ENCODE measurements around the gene ZSCAN20.
"Not testable (repeated sequence)": the region's sequence is repeated elsewhere in the genome, so short reads cannot be mapped to it uniquely, and the experiment has no call there.

GRCh38 chr1:33509276-33509675, 36.8 kb downstream of the ZSCAN20 start:
- TF ChIP-seq, protein P1, sequence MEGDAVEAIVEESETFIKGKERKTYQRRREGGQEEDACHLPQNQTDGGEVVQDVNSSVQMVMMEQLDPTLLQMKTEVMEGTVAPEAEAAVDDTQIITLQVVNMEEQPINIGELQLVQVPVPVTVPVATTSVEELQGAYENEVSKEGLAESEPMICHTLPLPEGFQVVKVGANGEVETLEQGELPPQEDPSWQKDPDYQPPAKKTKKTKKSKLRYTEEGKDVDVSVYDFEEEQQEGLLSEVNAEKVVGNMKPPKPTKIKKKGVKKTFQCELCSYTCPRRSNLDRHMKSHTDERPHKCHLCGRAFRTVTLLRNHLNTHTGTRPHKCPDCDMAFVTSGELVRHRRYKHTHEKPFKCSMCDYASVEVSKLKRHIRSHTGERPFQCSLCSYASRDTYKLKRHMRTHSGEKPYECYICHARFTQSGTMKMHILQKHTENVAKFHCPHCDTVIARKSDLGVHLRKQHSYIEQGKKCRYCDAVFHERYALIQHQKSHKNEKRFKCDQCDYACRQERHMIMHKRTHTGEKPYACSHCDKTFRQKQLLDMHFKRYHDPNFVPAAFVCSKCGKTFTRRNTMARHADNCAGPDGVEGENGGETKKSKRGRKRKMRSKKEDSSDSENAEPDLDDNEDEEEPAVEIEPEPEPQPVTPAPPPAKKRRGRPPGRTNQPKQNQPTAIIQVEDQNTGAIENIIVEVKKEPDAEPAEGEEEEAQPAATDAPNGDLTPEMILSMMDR (IDR thresholded peaks at IDR 0.05; ENCODE audit: insufficient read depth, low read depth, low read length) = not testable (repeated sequence)
- not testable (repeated sequence) for TF ChIP-seq EZH2 (IDR thresholded peaks at IDR 0.05; ENCODE audit: insufficient read depth, low read length)

All from astrocyte (in vitro differentiated cells and primary cell).